Measurements from ENCODE around the gene SEPHS2.
"Not testable (repeated sequence)": the region's sequence is repeated elsewhere in the genome, so short reads cannot be mapped to it uniquely, and the experiment has no call there.

SEPHS2 gene

GRCh38 chr16:30445408-30446202 lies at the start of gene SEPHS2:
Gene SEPHS2, minus strand, starts transcription at chr16:30445874. Its CDS starts 147 bp downstream, at chr16:30445727.
- DNase-seq = peak; percentile 95

- DNase-seq = no peak
Observed at GRCh38 chr16:30494709-30495108, 49.0 kb upstream of the SEPHS2 start.

DNA sequence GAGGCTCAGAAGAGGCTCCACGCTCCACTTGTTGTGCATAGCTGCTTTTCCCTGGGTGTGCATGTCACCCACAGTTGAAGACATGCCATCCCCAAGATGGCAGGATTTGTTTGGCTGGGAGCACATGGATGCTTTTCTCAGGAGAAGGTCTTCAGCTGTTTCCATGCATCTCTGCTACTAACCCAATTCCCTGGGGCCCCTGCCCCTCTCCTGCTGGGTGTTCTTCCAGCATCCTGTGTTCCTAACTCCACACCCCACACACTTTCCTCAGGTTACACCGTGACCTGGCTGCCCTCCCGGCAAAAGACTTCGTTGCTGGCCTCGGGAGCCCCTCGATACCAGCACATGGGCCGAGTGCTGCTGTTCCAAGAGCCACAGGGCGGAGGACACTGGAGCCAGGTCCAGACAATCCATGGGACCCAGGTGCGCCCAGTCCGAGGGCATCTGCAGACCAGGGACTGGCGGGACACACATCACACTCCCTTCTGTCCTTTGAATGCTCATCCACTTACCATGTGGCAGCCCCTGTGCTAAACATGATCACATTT lies 48.3 kb upstream of the SEPHS2 start:
- DNase-seq = no peak

GRCh38 chr16:30491744-30492308 lies 46.2 kb upstream of the SEPHS2 start:
- no peak for DNase-seq

- DNase-seq = no peak
Observed at GRCh38 chr16:30491229-30491628, 45.6 kb upstream of the SEPHS2 start.

- DNase-seq = no peak
Observed at GRCh38 chr16:30490210-30490609, 44.5 kb upstream of the SEPHS2 start.

DNA sequence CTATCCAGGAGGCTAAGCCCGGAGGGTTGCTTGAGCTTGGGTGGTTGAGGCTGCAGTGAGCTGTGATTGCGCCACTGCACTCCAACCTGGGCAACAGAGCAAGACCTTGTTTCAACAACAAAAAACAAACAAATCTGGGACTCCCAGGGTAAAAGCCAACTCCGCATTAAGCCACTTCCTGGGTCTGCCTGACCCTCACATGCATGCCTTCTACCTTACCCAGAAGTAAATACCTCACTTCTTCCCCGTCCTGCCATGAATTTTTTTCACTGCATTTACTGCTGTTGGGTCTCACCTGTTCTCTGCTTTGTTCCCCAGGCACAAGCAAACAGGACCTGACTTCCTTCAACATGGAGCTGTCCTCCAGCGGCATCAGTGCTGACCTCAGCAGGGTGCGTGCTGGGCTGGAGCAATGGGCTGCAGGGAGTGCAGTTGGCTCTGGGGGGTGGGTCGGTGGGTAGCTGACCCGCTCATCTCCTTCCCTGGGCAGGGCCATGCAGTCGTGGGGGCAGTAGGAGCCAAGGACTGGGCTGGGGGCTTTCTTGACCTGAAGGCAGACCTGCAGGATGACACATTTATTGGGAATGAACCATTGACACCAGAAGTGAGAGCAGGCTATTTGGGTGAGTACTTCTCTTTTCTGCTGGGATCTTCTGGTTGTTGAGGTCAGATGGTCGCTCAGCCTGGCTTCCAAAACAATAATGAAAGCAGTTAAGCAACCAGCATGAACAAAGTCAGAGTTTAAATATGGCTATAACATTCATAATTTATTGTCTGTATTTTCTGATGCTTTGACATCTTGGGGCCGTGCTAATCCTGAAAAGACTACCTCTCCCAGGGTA lies 43.3 kb upstream of the SEPHS2 start:
- DNase-seq = no peak

DNA sequence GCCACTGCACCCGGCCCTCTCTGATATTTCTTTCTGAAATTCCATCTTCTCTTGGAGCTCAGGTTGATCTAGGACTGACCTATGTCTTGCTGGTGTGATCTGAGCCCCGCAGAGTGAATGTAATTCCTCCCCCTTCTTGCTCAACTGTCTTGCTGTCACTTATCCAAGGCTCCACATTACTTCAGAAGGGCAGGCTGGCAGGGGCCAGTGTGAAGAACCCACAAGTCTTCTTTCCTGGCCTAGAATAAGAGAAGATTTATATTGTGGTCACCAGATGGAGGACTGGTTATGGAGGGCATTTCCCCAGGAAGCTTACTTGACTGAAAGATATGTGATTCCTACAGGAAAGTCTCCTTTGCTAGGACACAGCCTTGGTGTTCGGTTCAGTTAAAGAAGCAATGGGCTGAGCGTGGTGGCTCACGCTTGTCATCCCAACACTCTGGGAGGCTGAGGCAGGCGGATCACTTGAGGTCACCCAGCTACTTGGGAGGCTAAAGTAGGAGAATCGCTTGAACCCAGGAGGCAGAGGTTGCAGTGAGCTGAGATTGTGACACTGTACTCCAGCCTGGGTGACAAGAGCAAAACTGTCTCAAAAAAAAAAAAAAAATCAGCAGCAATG lies 40.3 kb upstream of the SEPHS2 start:
- no peak for DNase-seq

DNA sequence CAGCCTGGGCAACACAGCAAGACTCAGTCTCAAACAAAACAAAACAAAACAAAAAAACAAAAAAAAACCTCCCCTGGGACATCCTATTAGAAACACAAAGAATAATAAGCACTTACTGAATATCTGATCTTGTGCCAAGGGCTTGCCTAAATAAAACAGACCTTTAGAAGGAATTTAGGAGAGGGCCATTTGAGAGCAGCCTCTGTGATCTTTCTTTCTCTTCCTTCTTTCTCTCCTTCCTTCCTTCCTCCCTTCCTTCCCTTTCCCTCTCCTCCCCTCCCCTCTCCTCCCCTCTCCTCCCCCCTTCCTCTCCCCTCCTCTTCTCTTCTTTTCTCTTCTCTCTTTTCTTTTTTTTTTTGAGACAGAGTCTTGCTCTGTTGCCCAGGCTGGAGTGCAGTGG lies 39.2 kb upstream of the SEPHS2 start:
- DNase-seq = no peak

DNA sequence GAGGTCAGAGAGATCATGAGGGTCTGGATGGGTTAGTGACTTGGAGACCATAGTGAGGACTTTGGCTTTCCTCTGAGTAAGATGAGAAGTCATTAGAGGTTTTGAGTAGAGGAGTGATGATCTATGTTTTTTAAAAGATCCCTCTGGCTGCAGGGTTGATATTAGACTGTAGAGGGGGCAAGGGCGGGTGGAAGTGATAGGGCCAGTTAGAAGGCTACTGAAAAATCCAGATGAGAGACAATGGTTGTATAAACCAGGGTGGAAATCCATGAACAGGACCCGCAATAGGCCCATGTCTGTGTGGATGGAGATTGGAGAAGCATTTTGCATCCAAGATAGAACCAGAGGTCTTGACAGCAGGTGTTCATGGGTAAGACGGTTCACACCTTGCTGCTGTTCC lies 36.7 kb upstream of the SEPHS2 start:
- no peak for DNase-seq

- DNase-seq = no peak
Observed at GRCh38 chr16:30481381-30481780, 35.7 kb upstream of the SEPHS2 start.

DNA sequence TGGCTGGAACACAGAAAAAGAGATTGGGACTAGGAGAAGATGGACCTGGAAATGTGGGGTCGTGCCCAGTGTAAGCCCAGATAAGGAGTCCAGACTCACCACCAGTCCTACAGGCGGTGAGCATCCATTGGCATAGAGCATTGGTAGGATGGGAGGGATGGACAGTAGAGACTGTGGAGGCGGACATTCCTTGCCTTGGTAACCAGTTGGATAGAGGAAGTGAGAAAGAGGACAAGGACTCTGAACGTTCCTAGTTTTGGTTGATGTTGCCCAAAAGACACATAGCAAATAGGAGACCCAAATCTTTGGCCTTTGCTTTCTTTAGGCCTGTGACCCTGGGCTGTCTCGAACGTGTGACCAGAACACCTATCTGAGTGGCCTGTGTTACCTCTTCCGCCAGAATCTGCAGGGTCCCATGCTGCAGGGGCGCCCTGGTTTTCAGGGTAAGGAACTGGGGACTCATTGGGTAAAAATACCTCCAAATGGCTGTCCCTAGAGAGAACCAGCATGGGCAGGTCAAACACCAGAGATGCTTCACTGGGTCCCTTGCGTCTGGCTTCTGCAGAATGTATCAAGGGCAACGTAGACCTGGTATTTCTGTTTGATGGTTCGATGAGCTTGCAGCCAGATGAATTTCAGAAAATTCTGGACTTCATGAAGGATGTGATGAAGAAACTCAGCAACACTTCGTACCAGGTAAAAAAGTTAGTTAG lies 33.2 kb upstream of the SEPHS2 start:
- no peak for DNase-seq

GRCh38 chr16:30477773-30478172 lies 32.1 kb upstream of the SEPHS2 start:
- DNase-seq = not testable (repeated sequence)

DNA sequence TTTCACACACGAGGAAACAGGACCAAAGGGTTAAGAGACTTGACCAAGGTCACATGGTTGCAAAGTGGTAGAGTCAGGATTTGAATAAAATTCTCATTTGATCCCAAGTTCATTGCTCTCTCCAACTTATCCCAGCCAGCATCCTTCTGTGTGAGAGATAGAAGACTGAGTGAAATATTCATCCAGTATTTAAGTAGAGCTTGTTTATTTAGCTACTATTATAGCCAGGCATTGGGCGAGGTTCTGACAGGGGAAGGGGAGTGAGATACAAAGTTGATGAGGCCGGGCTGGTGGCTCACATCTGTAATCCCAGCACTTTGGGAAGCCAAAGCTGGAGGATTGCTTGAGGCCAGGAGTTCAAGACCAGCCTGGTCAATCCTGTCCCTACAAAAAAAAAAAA lies 31.3 kb upstream of the SEPHS2 start:
- no peak for DNase-seq

GRCh38 chr16:30474684-30475083 lies 29.0 kb upstream of the SEPHS2 start:
- DNase-seq = no peak

DNA sequence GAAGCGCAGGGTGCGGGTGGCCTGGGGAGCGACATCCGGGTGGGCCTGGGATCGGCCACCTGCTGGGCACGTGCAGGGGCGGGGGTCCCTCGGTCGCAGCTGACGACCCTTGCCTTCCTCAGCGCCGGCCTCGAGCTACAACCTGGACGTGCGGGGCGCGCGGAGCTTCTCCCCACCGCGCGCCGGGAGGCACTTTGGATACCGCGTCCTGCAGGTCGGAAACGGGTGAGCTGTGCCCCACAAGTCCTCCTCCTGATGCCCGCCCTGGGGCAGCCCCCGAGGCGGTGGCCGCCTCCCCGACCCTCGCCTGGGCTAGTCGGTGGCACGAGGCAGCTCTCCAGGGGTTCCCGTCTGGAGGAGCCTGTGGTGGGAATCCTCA lies 28.4 kb upstream of the SEPHS2 start:
- no peak for DNase-seq

GRCh38 chr16:30473231-30474073 lies 27.8 kb upstream of the SEPHS2 start:
- DNase-seq = no peak

DNA sequence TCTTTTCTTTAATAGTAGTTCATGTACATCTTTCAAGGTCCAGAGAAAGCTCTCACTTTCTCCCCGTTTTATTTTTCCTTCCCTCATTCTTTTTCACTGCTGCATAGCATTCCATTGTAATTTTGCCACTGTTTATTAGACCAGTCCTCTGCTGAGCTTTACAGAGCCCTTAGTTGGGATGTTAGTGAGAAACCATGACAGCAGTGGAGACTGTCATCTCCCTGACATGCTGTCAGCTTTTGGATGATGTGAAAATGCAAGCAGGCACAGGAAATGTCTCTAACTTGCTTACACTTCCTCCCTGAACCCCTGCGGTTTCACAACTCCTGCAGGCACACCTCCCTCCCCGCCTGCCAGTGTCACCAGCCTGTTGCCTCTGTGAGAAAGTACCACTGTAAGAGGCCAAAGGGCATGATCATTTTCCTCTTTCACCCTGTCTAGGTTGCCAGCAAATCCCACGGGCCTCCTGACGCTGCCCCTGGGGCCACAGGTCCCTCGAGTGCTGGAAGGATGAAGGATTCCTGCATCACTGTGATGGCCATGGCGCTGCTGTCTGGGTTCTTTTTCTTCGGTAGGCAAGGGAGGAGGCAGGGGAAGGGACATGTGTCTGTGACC lies 26.8 kb upstream of the SEPHS2 start, which contains the start of gene ITGAL:
ITGAL (plus strand) TSS at position 415 of the 615 bp plus-strand sequence; CDS start at position 511, 96 bp downstream.
- DNase-seq = no peak

- no peak for DNase-seq
Observed at GRCh38 chr16:30470632-30470995, 24.9 kb upstream of the SEPHS2 start.

GRCh38 chr16:30470170-30470512 lies 24.5 kb upstream of the SEPHS2 start:
- no peak for DNase-seq

DNA sequence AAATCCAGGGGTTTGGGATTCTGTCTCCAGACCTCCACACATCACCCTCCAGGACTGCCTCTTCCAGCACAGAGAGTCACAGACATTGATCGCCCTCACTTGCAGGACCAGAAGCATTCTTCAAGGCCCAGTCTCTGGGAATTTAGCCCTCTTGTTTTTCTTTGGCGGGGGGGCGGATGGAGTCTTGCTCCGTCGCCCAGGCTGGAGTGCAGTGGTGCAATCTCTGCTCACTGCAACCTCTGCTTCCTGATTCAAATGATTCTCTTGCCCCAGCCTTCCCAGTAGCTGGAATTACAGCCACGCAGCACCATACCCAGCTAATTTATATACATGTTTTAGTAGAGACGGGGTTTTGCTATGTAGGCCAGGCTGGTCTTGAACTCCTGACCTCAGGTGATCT lies 18.4 kb upstream of the SEPHS2 start:
- DNase-seq = no peak

All from NCI-H2029 treated with DMSO at 0.1 percent for 48 hours (cell line).